Measurements from ENCODE around the gene ZHX3.

Gene ZHX3

DNA sequence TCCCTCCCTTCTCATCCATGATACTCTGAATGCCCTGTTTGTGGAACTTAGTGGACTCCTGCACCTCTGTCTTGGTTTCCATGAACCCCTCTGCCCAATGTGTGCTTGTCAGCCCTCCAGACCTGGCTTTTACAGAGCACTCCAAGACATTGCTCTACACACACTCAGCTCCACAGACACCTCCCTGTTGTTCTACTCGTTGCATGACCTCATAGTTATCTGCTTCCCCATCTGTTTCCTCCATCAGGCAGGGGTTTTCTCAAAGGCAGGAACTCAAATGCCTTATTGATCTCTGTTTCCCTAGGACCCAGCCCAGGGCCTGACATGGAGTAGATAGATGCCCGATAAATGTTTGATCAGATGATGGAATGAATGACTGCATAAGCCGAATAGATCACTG lies 166.9 kb downstream of the ZHX3 start:
- in situ Hi-C loops (cut with MboI; ENCODE audit: low pct_unique_long_range_greater_than_20kb, low sequenced_read_pairs) = no loop called here

DNA sequence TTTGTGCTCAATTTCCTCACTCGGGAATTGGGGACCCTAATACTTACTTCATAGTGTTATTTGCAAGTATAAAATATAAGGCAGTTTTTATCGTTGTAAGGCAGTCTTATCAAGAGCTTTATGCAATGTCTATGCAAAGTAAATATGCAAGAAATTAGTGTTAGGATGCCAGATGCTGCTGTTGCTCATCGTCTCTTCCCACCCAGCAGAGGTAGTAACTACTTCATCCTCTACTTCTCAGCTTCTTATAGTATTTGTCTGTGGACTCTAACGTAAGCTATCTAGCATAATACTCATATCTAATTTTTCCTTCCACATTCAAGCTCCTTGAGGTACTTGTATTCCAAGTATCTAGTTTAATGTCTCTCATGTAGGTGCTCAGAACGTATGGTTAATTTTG lies 168.6 kb downstream of the ZHX3 start:
- in situ Hi-C loops (cut with MboI; ENCODE audit: low pct_unique_long_range_greater_than_20kb, low sequenced_read_pairs) = no loop called here
- no peak for DNase-seq

More for the DNA sequence above, 166.9 kb downstream of the ZHX3 start:
- DNase-seq = peak; percentile 83

DNA sequence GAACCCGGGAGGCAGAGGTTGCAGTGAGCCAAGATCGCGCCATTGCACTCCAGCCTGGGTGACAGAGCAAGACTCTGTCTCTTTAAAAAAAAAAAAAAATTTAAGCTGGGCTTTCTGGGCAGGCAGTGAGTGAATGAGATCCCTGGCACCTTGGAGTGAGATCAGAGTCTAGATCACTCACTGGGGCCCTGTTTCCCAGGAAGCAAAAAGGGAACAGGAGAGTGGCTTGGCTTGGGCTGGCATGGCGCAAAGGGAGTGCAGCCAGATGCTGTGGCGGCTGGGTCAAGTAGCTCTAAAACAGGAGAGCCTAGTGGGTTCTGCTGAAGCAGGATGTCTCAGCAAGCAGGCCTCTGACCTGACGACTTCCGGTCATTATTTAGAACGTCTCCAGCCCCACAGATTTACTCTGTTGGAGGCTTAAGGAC lies 169.8 kb downstream of the ZHX3 start:
- in situ Hi-C loops (cut with MboI; ENCODE audit: low pct_unique_long_range_greater_than_20kb, low sequenced_read_pairs) = no loop called here
- no peak for DNase-seq

DNA sequence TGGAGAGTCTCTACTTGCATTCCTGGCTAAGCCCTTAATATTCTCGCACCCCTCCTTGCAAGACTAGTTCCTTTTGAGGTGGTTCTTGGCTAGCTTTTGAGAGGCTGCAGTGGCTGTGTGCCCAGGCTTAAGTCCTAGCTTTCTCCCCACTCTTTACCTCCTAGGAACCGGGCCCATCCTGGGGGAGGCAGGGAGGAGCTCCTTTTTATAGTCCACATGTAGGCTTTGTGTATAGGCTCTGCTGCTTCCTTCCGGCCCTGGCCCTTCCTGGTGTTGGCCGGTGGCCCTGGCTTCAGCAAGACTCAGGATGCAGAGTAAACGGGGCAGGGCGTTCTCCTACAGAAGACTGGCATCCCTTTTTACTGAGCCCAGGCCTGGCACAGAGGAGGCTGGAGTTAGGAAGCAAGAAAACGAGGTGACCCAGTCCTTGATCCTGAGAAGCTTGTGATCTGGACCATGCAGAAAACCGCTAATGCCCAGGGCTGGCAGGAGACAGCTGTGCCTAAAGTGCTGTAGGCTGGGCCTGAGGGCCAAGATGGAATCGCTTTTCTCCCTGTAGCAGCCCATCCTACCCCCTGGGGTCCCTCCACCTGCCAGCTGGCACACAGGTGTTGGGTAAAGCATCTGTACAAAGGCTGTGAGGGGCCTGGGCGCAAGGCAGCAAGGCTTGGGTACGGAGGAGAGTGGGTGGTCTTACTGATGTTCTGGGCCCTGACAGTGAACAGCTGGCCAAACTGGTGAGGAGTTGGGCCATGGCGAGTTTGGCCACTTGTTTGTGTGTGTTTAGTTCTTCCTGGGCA lies 171.5 kb downstream of the ZHX3 start:
- no peak for DNase-seq
- in situ Hi-C loops (cut with MboI; ENCODE audit: low pct_unique_long_range_greater_than_20kb, low sequenced_read_pairs) = no loop called here

DNA sequence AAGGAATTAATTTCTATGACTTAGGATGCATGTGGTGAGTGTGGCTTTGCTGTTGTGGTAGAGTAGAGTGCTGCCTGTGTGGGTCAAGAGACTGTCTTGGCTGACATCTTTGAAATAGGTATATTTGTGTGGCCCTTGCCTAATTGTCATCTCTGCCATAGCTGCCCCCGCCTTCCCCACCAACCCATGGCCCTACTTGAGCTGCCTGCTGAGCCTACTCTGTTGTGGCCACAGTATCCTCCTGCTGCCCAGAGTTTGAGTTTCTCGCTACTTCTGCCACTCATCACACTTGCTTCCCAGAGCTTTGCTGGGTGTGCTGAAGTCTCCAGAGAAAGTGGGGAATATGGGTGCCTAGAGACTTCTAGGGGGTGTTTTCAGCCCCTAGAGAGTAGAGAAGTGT lies 172.2 kb downstream of the ZHX3 start:
- in situ Hi-C loops (cut with MboI; ENCODE audit: low pct_unique_long_range_greater_than_20kb, low sequenced_read_pairs) = no loop called here
- DNase-seq = no peak

DNA sequence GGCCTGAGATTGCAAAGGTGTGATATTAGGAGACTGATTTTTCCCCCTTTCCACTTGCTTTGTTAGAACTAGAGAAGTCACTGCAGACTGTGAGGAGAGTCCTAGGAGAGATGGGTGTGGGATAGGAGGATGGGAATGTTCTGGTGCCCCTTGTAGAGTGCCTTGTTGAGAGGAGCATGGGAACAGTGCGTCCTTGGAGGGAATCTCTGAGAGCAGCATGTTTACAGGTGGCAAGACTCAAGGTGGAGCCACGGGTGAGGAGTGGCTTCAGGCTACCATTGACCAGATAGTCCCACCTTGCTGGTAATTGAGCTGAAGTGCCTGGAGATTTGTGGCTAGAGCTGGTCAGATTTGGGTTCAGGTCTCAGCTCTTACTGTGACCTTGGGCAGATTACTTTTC lies 174.2 kb downstream of the ZHX3 start:
- DNase-seq = no peak
- in situ Hi-C loops (cut with MboI; ENCODE audit: low pct_unique_long_range_greater_than_20kb, low sequenced_read_pairs) = no loop called here

DNA sequence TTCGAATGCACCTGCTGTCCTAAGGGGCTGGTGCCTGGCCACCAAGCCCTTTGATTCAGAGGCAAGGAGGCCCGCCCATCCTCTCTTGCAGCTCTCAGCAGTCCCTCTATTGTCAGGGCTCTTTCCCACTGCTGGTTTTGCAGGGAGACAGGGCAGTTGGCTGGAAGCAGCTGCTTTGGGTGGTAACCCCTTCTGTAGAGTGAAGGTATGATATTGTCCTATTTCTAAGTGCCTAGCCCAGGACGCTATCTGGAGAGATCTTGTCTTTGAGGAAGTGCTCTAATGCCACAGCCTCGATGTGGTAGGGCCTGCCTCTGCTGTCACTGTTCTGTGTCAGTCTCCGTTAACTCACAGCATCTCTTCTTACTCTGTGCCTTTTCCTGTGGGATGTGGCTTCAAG lies 174.6 kb downstream of the ZHX3 start:
- in situ Hi-C loops (cut with MboI; ENCODE audit: low pct_unique_long_range_greater_than_20kb, low sequenced_read_pairs) = no loop called here
- DNase-seq = peak; percentile 61

DNA sequence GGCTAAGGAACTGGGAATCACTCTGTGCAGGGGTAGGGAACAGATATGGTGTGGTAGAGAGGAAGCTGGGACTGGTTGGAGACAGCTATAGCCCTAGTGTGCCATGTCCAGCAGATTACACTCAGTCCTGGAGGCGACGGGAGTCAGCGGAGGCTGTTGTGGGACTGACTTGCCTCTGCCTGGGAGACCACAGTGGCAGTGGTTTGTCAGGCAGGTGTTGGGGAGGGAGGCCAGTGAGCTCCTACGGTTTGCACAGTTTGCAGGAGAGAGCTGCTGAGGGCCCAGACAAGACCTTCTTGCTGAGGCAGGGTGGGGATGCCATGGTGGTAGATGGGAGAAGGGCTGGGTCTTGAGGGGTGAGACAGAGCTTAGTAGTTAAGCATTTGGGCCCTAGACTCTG lies 175.3 kb downstream of the ZHX3 start:
- in situ Hi-C loops (cut with MboI; ENCODE audit: low pct_unique_long_range_greater_than_20kb, low sequenced_read_pairs) = no loop called here

DNA sequence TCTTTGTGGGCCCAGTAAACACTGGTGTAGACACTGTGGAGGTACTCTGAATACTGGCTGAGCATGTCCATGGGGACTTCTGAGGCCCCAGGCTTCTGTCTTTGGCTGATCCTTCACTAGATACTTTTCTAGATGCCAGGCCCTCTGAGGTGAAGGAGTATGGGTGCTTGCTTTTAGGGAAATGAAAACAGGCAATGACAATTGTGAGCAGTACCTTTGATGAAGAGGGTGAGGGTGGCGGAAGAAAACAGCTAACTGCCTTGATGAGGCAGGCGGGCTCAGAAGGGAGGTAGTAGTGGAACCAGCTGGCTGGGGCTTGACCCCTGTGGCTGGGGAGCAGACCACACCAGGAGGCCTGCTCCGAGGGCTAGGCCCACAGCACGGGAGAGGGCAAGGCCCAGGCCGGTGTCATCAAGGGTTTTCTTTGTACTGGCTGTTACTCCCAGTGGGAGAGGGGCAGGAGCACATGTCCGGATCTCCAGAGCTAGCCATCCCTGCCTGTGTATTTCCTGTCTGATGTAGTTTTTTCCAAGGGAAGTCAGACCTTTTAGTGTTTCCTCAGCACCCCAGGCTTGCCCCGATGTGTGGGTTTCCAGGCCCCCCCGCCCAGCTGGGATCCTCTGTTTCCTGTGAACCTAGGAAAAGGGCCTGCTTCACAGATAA lies 176.2 kb downstream of the ZHX3 start:
- no peak for DNase-seq
- in situ Hi-C loops (cut with MboI; ENCODE audit: low pct_unique_long_range_greater_than_20kb, low sequenced_read_pairs) = no loop called here

More for the DNA sequence above, 175.3 kb downstream of the ZHX3 start:
- no peak for DNase-seq

DNA sequence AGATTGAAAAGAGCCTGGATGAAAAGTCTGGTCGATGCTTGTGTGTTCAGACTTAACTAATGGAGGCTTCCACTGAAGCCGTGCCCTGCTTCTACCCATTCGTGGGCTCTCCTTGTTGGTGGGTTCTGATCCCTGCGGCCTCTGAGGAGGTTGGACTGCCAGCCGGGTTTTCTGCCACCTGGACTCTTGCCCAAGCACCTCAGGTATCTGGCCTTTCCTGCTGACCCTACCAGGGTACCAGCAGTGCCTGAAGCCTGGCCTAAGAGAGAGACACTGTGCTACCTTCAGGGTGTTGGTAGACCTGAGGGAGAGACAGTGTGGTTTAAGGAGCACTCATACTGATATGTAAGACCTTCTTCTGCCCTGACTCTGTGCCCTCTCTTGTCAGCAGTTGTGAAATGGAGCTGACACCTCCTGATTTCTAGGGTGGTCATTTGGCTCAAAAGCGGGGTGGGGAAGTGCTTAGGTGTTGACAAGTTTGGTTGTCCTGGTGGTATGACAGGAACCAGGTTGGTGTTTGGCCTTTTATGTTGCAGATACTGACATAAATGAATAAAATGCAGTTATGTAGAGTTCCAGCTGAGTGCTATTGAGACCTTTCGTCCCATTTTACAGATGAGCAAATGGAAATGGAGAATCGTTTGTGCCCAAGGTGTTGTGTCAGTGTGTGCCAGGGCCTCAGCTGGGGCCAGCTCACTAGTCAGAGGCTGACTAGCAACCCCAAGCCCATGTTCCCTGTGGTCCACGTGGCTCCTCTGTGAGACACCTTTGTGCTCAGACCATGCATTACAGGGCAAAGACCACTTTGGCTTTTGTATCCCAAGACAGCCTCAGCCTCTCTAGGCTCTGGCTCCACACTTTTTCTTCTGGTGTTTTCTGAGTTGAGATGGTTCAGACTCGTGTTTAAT lies 177.1 kb downstream of the ZHX3 start:
- in situ Hi-C loops (cut with MboI; ENCODE audit: low pct_unique_long_range_greater_than_20kb, low sequenced_read_pairs) = no loop called here
- DNase-seq = no peak

DNA sequence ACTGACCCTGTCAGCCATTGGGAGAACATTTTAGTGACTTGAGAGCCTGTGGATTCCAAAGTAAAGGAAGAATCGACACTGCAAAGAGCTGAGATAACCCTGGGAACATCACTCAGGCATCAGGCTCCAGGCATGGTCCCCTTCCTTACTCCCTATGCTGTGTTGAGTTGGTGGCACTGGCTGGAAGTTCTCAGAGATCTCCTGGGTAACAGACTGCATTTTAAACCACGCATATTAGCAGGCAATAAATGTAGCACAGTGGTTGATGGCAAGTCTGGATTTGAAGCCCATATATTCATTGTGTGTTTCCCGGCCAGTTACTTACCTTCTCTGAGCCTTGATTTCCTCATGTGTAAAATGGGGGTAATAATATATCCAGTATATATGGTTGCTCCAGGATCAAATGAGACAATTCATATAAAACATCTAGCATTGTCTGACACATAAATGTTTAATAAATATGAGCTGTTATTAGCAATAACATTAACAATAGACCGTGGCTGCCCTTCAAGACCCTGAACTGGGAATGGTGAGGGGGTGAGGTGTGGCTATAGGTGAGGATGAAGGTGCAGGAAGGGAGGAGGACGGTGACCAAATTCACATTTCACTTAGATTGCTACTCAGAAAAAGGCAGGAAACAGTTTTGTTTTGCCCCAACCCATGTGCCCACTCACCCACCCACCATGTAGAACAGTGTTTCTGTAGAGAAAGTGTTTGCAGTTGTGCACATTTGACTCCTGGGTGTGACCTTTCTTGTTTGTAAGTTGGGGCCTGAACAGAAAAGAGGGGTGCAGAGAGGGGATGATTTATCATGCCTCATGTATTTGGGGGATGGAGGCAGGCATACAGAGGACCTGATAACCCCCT lies 178.1 kb downstream of the ZHX3 start:
- no peak for DNase-seq
- in situ Hi-C loops (cut with MboI; ENCODE audit: low pct_unique_long_range_greater_than_20kb, low sequenced_read_pairs) = no loop called here

DNA sequence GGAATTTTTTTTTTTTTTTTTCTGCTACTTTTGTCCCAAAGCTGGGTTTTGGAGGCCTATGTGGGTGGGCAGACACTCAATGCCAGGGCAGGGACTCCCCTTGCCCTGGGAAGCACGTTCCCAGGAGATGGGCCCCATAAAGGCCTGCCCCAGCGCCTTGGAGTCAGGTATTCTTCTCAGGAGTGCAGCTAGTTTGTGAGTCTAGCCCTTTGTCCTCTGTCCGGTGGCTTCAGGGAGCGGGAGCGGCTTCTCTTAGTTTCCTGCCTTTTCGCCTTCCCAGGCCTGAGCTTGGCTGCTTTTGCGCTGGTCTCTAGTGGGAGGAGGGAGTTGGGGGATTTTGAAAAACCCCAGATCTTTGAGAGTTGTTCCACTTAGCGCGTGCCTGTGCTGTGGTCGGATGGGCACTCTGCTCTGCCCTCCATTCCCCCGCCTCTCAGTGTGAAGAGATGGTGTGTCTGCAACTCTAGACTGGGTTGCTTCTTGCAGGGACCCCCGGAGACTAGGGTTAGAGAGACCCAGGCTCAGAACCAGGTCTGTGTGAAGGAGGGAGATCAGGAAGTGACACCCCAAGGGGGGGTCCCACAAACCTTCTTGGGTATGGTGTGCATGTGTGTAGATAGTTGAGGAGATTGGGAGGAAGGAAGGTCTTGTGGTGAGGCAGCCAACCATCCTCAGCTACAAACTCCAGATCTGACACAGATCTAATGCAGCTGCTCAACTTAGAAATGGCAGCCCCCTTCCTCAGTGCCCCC lies 178.9 kb downstream of the ZHX3 start:
- in situ Hi-C loops (cut with MboI; ENCODE audit: low pct_unique_long_range_greater_than_20kb, low sequenced_read_pairs) = no loop called here
- DNase-seq = no peak

DNA sequence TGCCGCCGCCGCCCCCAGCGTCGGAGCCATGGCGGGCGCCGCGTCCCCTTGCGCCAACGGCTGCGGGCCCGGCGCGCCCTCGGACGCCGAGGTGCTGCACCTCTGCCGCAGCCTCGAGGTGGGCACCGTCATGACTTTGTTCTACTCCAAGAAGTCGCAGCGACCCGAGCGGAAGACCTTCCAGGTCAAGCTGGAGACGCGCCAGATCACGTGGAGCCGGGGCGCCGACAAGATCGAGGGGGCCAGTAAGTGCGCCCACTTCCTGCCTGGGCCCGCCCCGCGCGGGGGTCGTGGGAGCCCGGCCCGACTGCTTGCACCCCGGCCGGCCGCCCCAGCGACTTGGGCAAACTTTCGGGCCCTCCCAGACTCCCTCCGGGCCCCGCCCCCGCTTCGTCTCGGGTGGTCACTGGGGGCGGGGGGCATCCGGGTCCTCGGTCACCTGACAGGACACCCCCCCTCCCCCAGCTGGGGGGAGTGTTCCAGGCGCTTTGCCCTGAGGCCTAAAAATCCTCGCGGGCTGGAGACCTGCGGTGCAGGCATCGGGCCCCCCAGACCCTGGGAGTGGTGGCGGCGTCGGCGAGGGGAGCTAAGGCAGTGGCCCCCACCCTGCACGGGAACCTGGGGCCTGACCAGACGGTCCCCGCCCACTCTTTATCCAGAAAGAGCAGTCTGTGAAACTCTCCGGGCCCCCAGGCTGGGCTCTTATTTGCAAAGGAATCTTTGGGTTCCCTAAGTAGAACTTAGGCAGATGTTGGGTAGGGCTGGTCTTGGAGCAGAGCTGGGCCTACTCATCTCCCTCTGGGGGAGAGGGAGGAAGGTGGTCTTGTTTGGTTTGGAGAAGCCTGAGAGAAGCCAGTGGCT lies 179.7 kb downstream of the ZHX3 start:
- in situ Hi-C loops (cut with MboI; ENCODE audit: low pct_unique_long_range_greater_than_20kb, low sequenced_read_pairs) = no loop called here

DNA sequence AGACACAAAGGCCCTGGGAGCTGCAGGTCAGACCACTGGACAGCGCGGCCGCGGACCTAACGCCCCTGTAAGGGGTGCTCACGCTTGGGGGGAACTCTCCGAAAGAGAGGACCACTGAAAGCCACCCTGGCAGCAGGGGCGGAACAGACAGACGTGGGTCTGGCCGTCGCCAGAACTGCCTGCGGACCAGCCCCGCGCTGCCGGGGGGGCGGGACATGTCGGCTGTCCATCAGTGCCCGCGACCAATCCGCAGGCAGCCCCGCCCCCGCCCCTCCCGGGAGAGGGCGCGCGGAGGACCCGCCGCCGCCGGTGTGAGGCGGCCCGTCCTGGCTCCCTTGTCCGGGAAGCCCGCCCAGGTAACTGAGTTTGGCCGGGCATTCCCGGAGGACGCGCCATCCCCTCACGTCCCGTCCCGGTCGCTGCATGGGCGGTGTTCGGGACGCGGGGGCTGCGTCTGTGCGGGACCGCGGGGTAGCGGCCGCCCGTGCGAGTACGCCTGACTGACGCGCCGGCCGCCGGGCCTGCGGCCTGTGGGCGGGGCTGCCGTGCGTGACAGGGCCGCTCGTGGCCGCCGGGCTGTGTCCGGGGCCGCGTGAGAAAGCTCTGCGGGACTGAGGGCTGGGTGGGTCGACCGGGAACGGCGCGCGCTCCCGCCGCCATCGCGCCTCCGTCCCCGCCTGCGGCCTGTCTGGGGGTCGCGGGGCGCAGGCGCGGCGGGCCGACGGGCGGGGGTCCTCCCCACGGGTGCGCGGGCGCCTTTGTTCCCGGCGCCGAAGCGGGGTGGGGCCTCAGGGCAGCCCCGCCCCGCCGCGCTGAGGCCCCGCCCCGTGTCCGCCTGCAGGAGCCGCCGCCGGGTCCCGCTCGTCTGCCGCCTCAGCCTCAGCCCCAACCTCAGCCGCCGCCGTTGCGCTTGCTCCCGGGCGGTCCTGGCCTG lies 180.6 kb downstream of the ZHX3 start, which contains the start of gene PLCG1:
PLCG1 (plus strand) TSS at position 864 of the 934 bp plus-strand sequence. CDS start 99 bp downstream, outside the sequence.
- in situ Hi-C loops (cut with MboI; ENCODE audit: low pct_unique_long_range_greater_than_20kb, low sequenced_read_pairs) = no loop called here
- peak; percentile 65 for DNase-seq

More for the DNA sequence above, 179.7 kb downstream of the ZHX3 start:
- no peak for DNase-seq

DNA sequence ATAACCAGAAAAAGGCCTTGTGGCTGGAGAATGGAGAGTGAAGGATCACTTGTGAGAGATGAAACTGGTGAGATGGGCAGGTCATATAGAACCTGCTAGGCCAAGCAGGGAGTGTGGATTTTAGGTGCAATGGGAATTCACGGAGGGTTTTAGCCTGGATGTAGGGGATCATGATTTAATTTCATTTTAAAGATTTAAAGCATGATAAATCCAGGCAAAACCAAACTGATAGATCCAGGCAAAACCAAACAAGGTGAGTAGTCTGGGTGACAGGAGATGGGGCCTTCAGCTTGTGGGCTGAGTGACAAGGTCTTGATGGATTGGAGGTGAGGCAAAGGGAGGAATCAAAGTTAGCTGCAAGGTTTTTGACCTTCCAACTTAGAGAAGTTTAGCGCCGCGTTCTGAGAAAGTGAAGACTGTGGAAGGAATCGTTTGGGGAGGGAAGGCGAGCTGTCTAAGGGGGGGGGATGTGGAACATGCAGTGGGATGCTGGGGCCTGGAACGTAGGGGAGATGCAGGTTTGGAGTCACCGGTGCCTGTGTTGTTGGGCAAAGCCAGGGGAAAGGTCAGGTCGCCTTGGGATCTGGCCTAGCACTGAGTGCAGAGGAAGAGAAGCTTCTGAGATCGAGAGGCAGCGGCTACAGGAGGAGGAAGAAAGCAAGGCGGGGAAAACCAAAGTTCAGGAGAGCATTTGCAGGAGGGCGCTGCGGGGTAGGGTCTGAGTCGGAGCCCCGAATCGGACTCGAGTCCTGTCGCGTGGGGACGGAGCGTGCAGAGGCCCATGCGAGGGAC lies 181.4 kb downstream of the ZHX3 start:
- in situ Hi-C loops (cut with MboI; ENCODE audit: low pct_unique_long_range_greater_than_20kb, low sequenced_read_pairs) = no loop called here
- DNase-seq = no peak

All from KBM-7 (cell line).